Left colon (tissue), 2 donors: ENCODE results near the gene PARL. TPM values are rescaled to one million over a fixed set of nuclear protein-coding genes. Genes with fewer than 3 reads are reported as not detected.
"Not testable (repeated sequence)": the region's sequence is repeated elsewhere in the genome, so short reads cannot be mapped to it uniquely, and the experiment has no call there.

ENCODE experiments used
- ATAC-seq: fragments of 200-7000 bp; cut with Tn5 transposase; one replicate; pipeline ENCODE4 v1.9.1; 2020; ENCODE audit warnings: mild to moderate bottlenecking, moderate library complexity
- DNase-seq, 2 donors: peaks; one replicate each; pipeline ENCODE4 v3.0.0-alpha.2; 2020
- intact Hi-C, 2 donors: fragments of 100-400 bp; cut with DNase I in 1 of 2; cut with micrococcal nuclease in 1 of 2; formaldehyde crosslinking; loops; one replicate each; pipeline versions ENCODE4 v1.11.2 to v1.14.0; 2022; cut with DNase I, micrococcal nuclease
- total RNA-seq, 2 donors: library from RNA; stranded (reverse); fragmentation: NEBNext Ultra II Directional; extraction: Animal tissue kit (Norgen Biotek cat#: 25700); gene quantifications; one replicate each; pipeline ENCODE4 v1.2.1, GENCODE V29; 2021
- donor health status: DM: no; HTN: no; CAD: no.
- donor health status: DM: yes; HTN: yes; CAD: no.

The PARL gene
- total RNA-seq, 2 donors from 2014 or later, result 60.6 to 78.0 TPM

GRCh38 chr3:183907176-183907575 is 22.5 kb upstream of the PARL start:
- ATAC-seq (no peak), DNase-seq (no peak)
- intact Hi-C loops, result no loop called here

- DNase-seq, result no peak
- ATAC-seq, result no peak
- intact Hi-C loops, result no loop called here
Observed at GRCh38 chr3:183906234-183906921, 21.7 kb upstream of the PARL start.

- peak; percentile 30 for ATAC-seq
- no peak for DNase-seq
- intact Hi-C loops, result no loop called here
Observed at GRCh38 chr3:183904833-183905780, 20.4 kb upstream of the PARL start.

- ATAC-seq (no peak), DNase-seq (no peak)
- intact Hi-C loops, result loop anchor here in 1 of 2 donors (10.0 kb wide), 1 partner anchor 117 kb away; the partner anchor contains the start of gene ABCC5
Observed at GRCh38 chr3:183898028-183898431, 13.3 kb upstream of the PARL start.

DNA sequence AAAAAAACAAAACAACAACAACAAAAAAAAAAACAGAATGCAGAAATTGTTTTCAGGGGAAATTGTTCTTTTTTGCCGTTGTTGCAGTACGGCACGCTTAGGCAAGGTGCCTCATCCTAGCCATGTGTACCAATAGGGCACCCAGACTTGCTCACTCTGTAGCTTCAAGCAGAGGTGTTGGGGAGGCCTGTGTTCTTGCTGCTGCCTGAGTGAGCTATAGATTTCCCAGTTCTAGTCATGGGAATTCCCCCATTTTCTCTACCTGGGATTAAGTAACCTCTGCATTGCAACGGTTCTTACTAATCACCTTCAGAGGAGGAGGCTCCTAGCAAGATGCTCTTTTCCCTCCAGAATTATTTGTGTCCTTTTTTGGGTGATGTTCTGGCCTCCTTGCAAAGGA is 12.9 kb upstream of the PARL start:
- intact Hi-C loops, result loop anchor here in 1 of 2 donors (10.0 kb wide), 1 partner anchor 117 kb away; the partner anchor contains the start of gene ABCC5
- ATAC-seq, result no peak
- no peak for DNase-seq

GRCh38 chr3:183896610-183897009 is 11.9 kb upstream of the PARL start:
- intact Hi-C loops, result loop anchor here in 1 of 2 donors (10.0 kb wide), 1 partner anchor 118 kb away; the partner anchor contains the start of gene ABCC5
- ATAC-seq (no peak), DNase-seq (no peak)

- intact Hi-C loops, result loop anchor here in 1 of 2 donors (10.0 kb wide), 1 partner anchor 119 kb away; the partner anchor contains the start of gene ABCC5
- ATAC-seq (no peak), DNase-seq (no peak)
Observed at GRCh38 chr3:183896184-183896583, 11.5 kb upstream of the PARL start.

DNA sequence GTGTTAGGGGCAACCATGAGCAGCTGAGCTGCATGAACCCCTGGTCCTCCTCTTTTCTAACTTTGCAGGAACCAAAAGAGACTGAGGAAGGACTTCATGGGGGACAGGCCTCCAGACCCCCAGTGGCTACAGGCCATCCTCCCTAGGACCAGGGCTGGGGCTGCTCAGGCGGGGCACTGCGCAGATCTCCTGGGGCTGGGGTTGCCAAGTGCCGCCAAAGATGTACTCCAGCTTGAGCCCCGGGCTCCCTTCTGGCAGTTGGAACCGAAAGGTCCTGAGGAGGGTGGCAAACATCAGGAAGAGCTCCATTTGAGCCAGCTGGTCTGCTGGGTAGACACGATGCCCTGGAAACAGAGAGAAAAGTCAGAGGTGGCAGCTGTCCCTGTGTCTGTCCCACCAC is 11.1 kb upstream of the PARL start:
- no peak for ATAC-seq
- intact Hi-C loops, result loop anchor here in 1 of 2 donors (10.0 kb wide), 1 partner anchor 119 kb away; the partner anchor contains the start of gene ABCC5
- no peak for DNase-seq

- DNase-seq, result no peak
- intact Hi-C loops, result loop anchor here in 1 of 2 donors (10.0 kb wide), 1 partner anchor 120 kb away; the partner anchor contains the start of gene ABCC5
- peak; percentile 57 for ATAC-seq
Observed at GRCh38 chr3:183895296-183895695, 10.6 kb upstream of the PARL start.

- intact Hi-C loops, result loop anchor here in 1 of 2 donors (10.0 kb wide), 1 partner anchor 122 kb away; the partner anchor contains the start of gene ABCC5
- peak; percentile 90 for ATAC-seq
- peak; percentile 27 to 48 for DNase-seq
Observed at GRCh38 chr3:183892610-183893214, 8.0 kb upstream of the PARL start.

GRCh38 chr3:183885766-183886165 is 1.1 kb upstream of the PARL start:
- no peak for ATAC-seq
- intact Hi-C loops, result no loop called here
- no peak for DNase-seq

- no peak for DNase-seq
- intact Hi-C loops, result no loop called here
- peak; percentile 14 for ATAC-seq
Observed at GRCh38 chr3:183884097-183884426, 618 bp downstream of the PARL start.

DNA sequence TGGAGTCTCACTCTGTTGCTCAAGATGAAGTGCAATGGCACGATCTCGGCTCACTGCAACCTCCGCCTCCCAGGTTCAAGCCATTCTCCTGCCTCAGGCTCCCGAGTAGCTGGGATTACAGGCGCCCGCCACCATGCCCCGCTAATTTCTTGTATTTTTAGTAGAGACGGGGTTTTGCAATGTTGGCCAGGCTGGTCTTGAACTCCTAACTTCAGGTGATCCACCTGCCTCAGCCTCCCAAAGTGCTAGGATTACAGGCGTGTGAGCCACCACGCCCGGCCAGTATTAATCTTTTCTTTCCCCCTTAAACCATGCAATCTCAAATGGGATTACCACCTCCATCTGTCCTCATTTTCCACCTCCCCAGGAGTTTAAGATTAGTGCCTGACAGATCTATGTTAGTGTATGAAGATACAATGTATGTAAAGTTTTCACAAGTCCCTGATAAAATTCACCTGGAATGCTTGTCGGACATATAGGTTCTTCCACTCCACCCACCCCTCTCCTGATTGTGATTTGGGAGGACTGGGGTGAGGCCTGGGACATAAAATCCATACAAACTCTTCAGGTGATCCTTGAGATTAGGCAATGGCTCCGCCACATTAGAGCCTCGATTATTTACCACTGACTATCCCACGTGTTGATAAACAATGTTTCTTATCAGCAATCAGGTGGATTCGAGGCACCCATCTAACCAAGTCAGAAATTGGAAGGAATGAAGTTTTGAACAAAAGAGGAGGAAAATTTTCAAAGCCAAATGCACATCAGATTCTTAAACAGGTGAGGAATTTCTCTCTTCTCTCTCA is 1.2 kb downstream of the PARL start:
- intact Hi-C loops, result no loop called here
- no peak for DNase-seq
- ATAC-seq, result no peak

- ATAC-seq (no peak), DNase-seq (no peak)
- intact Hi-C loops, result no loop called here
Observed at GRCh38 chr3:183880121-183880520, 4.6 kb downstream of the PARL start.

DNA sequence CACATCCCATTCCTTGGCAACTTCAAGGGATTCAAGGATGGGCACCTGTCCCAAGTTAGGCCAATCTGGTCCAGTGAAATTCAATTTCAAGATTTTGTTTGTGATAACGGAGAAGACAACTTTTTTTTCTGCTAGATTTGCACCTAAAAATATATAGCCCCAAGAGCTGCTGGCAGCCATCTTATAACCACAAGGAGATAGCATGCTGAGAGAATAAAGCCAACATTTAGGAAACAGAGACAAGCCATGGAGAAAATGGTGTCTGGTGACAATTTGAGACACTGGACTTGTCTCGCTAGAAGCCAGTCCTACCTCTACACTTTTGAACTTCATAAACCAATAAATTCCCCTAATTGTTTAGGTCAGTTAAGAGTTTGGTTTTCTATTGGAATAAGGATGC is 5.4 kb downstream of the PARL start:
- intact Hi-C loops, result no loop called here
- DNase-seq (no peak), ATAC-seq (no peak)

- ATAC-seq, result peak; percentile 20
- DNase-seq, result no peak
- intact Hi-C loops, result no loop called here
Observed at GRCh38 chr3:183878071-183878470, 6.6 kb downstream of the PARL start.

DNA sequence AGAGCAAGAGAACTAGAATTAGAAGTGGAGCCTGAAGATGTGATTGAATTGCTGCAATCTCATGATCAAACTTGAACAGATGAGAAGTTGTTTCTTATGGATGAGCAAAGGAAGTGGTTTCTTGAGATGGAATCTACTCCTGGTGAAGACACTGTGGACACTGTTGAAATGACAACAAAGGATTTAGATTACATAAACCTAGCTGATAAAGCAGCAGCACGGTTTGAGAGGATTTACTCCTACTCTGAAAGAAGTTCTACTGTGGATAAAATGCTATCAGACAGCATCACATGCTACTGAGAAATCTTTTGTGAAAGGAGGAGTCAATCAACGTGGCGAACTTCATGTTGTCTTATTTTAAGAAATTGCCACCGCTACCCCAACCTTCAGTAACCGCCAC is 7.5 kb downstream of the PARL start:
- DNase-seq, ATAC-seq, intact Hi-C loops: not testable (repeated sequence)

DNA sequence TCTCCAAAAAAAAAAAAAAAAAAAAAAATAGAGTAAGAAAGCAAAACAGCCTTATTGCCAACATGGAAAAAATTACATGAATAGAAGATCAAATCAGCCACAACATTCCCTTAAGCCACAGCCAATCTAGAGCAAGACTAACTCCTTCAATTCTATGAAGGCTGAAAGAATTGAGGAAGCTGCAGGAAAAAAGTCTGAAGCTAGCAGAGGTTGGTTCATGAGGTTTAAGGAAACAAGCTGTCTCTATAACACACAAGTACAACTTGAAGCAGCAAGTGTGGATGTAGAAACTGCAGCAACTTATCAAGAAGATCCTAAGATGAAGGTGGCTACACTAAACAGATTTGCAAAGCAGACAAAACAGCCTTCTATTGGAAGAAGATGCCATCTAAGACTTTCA is 9.3 kb downstream of the PARL start:
- ATAC-seq (no peak), DNase-seq (no peak)
- intact Hi-C loops, result no loop called here
